ENCODE measurements around the gene HOXB6.
A peak's percentile ranks its signal among the peaks of the same experiment; 100 is the strongest.

HOXB6 gene

GRCh38 chr17:48604770-48605329 lies at the start of gene HOXB6:
Gene HOXB6 (minus strand): TSS chr17:48604986. CDS start chr17:48598150, 6,836 bp downstream.
- Histone ChIP-seq H3K27me3 (ENCODE audit: control insufficient read depth in 1 of 2, insufficient read depth in 2 of 2, low read length in 2 of 2) (peaks cover 89 to 96% of the 10 kb centered on the region in 2 donors), H3K9ac (ENCODE audit: low read length in 2 of 2) (peak within 1 kb of the TSS in 1 of 2 donors; percentile 21), H3K4me3 (ENCODE audit: low read length in 2 of 2) (peak within 1 kb of the TSS in 1 of 2 donors; percentile 40), H3K27ac (ENCODE audit: low read length) (no peak within 1 kb of the TSS), H3K4me1 (ENCODE audit: control insufficient read depth, insufficient read depth, low read length) (peaks cover 3% of the 10 kb centered on the region), H3K36me3 (ENCODE audit: control insufficient read depth in 2 of 2, insufficient read depth in 2 of 2, low read length in 2 of 2) (no peaks in the 10 kb centered on the region), H3K9me3 (ENCODE audit: control insufficient read depth in 2 of 2, low read length in 2 of 2) (no peaks in the 10 kb centered on the region)

GRCh38 chr17:48649741-48650140 lies 45.0 kb upstream of the HOXB6 start:
- no peaks in the 10 kb centered on the region for H3K36me3 ChIP-seq (ENCODE audit: control insufficient read depth in 2 of 2, insufficient read depth in 2 of 2, low read length in 2 of 2)
- no peaks in the 10 kb centered on the region for H3K9me3 ChIP-seq (ENCODE audit: control insufficient read depth in 2 of 2, low read length in 2 of 2)
- peaks cover 35 to 38% of the 10 kb centered on the region in 2 donors for H3K27me3 ChIP-seq (ENCODE audit: control insufficient read depth in 1 of 2, insufficient read depth in 2 of 2, low read length in 2 of 2)
- no peak overlapping the region for H3K4me3 ChIP-seq (ENCODE audit: low read length in 2 of 2)
- H3K27ac ChIP-seq (ENCODE audit: low read length) = no peak overlapping the region
- H3K9ac ChIP-seq (ENCODE audit: low read length in 2 of 2) = no peak overlapping the region
- H3K4me1 ChIP-seq (ENCODE audit: control insufficient read depth, insufficient read depth, low read length) = peaks cover 14% of the 10 kb centered on the region

GRCh38 chr17:48647963-48648245 lies 43.1 kb upstream of the HOXB6 start:
- Histone ChIP-seq H3K4me3 (ENCODE audit: low read length in 2 of 2) (peak overlapping the region; percentile 54 to 74), H3K27ac (ENCODE audit: low read length) (no peak overlapping the region), H3K4me1 (ENCODE audit: control insufficient read depth, insufficient read depth, low read length) (peaks cover 14% of the 10 kb centered on the region), H3K36me3 (ENCODE audit: control insufficient read depth in 2 of 2, insufficient read depth in 2 of 2, low read length in 2 of 2) (no peaks in the 10 kb centered on the region), H3K9me3 (ENCODE audit: control insufficient read depth in 2 of 2, low read length in 2 of 2) (no peaks in the 10 kb centered on the region), H3K27me3 (ENCODE audit: control insufficient read depth in 1 of 2, insufficient read depth in 2 of 2, low read length in 2 of 2) (peaks cover 50 to 54% of the 10 kb centered on the region in 2 donors), H3K9ac (ENCODE audit: low read length in 2 of 2) (no peak overlapping the region)

- Histone ChIP-seq H3K9ac (ENCODE audit: low read length in 2 of 2) (peak overlapping the region; percentile 13), H3K9me3 (ENCODE audit: control insufficient read depth in 2 of 2, low read length in 2 of 2) (no peaks in the 10 kb centered on the region), H3K36me3 (ENCODE audit: control insufficient read depth in 2 of 2, insufficient read depth in 2 of 2, low read length in 2 of 2) (no peaks in the 10 kb centered on the region), H3K4me1 (ENCODE audit: control insufficient read depth, insufficient read depth, low read length) (peaks cover 14% of the 10 kb centered on the region), H3K27ac (ENCODE audit: low read length) (no peak overlapping the region), H3K27me3 (ENCODE audit: control insufficient read depth in 1 of 2, insufficient read depth in 2 of 2, low read length in 2 of 2) (peaks cover 56 to 60% of the 10 kb centered on the region in 2 donors), H3K4me3 (ENCODE audit: low read length in 2 of 2) (peak overlapping the region; percentile 54 to 74)
Observed at GRCh38 chr17:48647103-48647962, 42.5 kb upstream of the HOXB6 start.

GRCh38 chr17:48646183-48647102 lies 41.7 kb upstream of the HOXB6 start:
- H3K36me3 ChIP-seq (ENCODE audit: control insufficient read depth in 2 of 2, insufficient read depth in 2 of 2, low read length in 2 of 2) = no peaks in the 10 kb centered on the region
- H3K9ac ChIP-seq (ENCODE audit: low read length in 2 of 2) = no peak overlapping the region
- H3K4me1 ChIP-seq (ENCODE audit: control insufficient read depth, insufficient read depth, low read length) = peaks cover 14% of the 10 kb centered on the region
- peak overlapping the region in 1 of 2 donors; percentile 74 for H3K4me3 ChIP-seq (ENCODE audit: low read length in 2 of 2)
- no peaks in the 10 kb centered on the region for H3K9me3 ChIP-seq (ENCODE audit: control insufficient read depth in 2 of 2, low read length in 2 of 2)
- H3K27ac ChIP-seq (ENCODE audit: low read length) = no peak overlapping the region
- H3K27me3 ChIP-seq (ENCODE audit: control insufficient read depth in 1 of 2, insufficient read depth in 2 of 2, low read length in 2 of 2) = peaks cover 64 to 69% of the 10 kb centered on the region in 2 donors

- Histone ChIP-seq H3K27ac (ENCODE audit: low read length) (no peak overlapping the region), H3K36me3 (ENCODE audit: control insufficient read depth in 2 of 2, insufficient read depth in 2 of 2, low read length in 2 of 2) (no peaks in the 10 kb centered on the region), H3K9ac (ENCODE audit: low read length in 2 of 2) (no peak overlapping the region), H3K4me1 (ENCODE audit: control insufficient read depth, insufficient read depth, low read length) (peaks cover 14% of the 10 kb centered on the region), H3K4me3 (ENCODE audit: low read length in 2 of 2) (no peak overlapping the region), H3K27me3 (ENCODE audit: control insufficient read depth in 1 of 2, insufficient read depth in 2 of 2, low read length in 2 of 2) (peaks cover 72 to 76% of the 10 kb centered on the region in 2 donors), H3K9me3 (ENCODE audit: control insufficient read depth in 2 of 2, low read length in 2 of 2) (no peaks in the 10 kb centered on the region)
Observed at GRCh38 chr17:48645639-48646182, 40.9 kb upstream of the HOXB6 start.

- Histone ChIP-seq H3K4me3 (ENCODE audit: low read length in 2 of 2) (no peak overlapping the region), H3K36me3 (ENCODE audit: control insufficient read depth in 2 of 2, insufficient read depth in 2 of 2, low read length in 2 of 2) (no peaks in the 10 kb centered on the region), H3K9me3 (ENCODE audit: control insufficient read depth in 2 of 2, low read length in 2 of 2) (no peaks in the 10 kb centered on the region), H3K4me1 (ENCODE audit: control insufficient read depth, insufficient read depth, low read length) (peaks cover 14% of the 10 kb centered on the region), H3K27ac (ENCODE audit: low read length) (no peak overlapping the region), H3K9ac (ENCODE audit: low read length in 2 of 2) (no peak overlapping the region), H3K27me3 (ENCODE audit: control insufficient read depth in 1 of 2, insufficient read depth in 2 of 2, low read length in 2 of 2) (peaks cover 78 to 79% of the 10 kb centered on the region in 2 donors)
Observed at GRCh38 chr17:48644910-48645557, 40.2 kb upstream of the HOXB6 start.

- Histone ChIP-seq H3K36me3 (ENCODE audit: control insufficient read depth in 2 of 2, insufficient read depth in 2 of 2, low read length in 2 of 2) (no peaks in the 10 kb centered on the region), H3K4me3 (ENCODE audit: low read length in 2 of 2) (no peak overlapping the region), H3K4me1 (ENCODE audit: control insufficient read depth, insufficient read depth, low read length) (peaks cover 14% of the 10 kb centered on the region), H3K9me3 (ENCODE audit: control insufficient read depth in 2 of 2, low read length in 2 of 2) (no peaks in the 10 kb centered on the region), H3K9ac (ENCODE audit: low read length in 2 of 2) (no peak overlapping the region), H3K27ac (ENCODE audit: low read length) (no peak overlapping the region), H3K27me3 (ENCODE audit: control insufficient read depth in 1 of 2, insufficient read depth in 2 of 2, low read length in 2 of 2) (peaks cover 80 to 86% of the 10 kb centered on the region in 2 donors)
Observed at GRCh38 chr17:48644159-48644558, 39.4 kb upstream of the HOXB6 start.

GRCh38 chr17:48643697-48644012 lies 38.9 kb upstream of the HOXB6 start:
- Histone ChIP-seq H3K27ac (ENCODE audit: low read length) (no peak overlapping the region), H3K4me1 (ENCODE audit: control insufficient read depth, insufficient read depth, low read length) (peaks cover 14% of the 10 kb centered on the region), H3K4me3 (ENCODE audit: low read length in 2 of 2) (no peak overlapping the region), H3K36me3 (ENCODE audit: control insufficient read depth in 2 of 2, insufficient read depth in 2 of 2, low read length in 2 of 2) (no peaks in the 10 kb centered on the region), H3K9ac (ENCODE audit: low read length in 2 of 2) (no peak overlapping the region), H3K9me3 (ENCODE audit: control insufficient read depth in 2 of 2, low read length in 2 of 2) (no peaks in the 10 kb centered on the region), H3K27me3 (ENCODE audit: control insufficient read depth in 1 of 2, insufficient read depth in 2 of 2, low read length in 2 of 2) (peaks cover 84 to 92% of the 10 kb centered on the region in 2 donors)

Measured in stomach smooth muscle (tissue), 2 donors.